ENCODE data around the gene COL4A1.

- TF ChIP-seq TARDBP (IDR thresholded peaks at IDR 0.05) (no peak), FOXM1 (IDR thresholded peaks at IDR 0.05; ENCODE audit: borderline replicate concordance) (no peak), BHLHE40 (IDR thresholded peaks at IDR 0.05; ENCODE audit: borderline replicate concordance) (no peak)
Measured at GRCh38 chr13:110268576-110269185, 38.3 kb downstream of the COL4A1 start.

Data from HEK293T (cell line).